ENCODE data around the gene CBL. TPM values are rescaled to one million over a fixed set of nuclear protein-coding genes. Genes with fewer than 3 reads are reported as not detected.

CBL gene
- total and polyA plus RNA-seq, 2 experiments from 2014 or later: 31.6 to 67.6 TPM

GRCh38 chr11:119277660-119278059 is 71.5 kb downstream of the CBL start:
- no peaks in the 10 kb centered on the region; the same call in 2 of the 3 replicates for H3K9me3 Mint-ChIP-seq
- Histone ChIP-seq H3K4me2 (no peak overlapping the region), H3K4me1 (ENCODE audit: insufficient read depth) (no peaks in the 10 kb centered on the region), H3F3A (replicated peaks; ENCODE audit: low read depth) (no peaks in the 10 kb centered on the region; the same call in 1 of the 2 replicates), H3K36me3 (ENCODE audit: insufficient read depth) (peaks cover 52% of the 10 kb centered on the region), H3K27me3 (ENCODE audit: insufficient read depth) (no peaks in the 10 kb centered on the region), H2AFZ (no peak overlapping the region), H3K4me3 (no peak overlapping the region), H3K9me2 (ENCODE audit: insufficient read depth) (no peaks in the 10 kb centered on the region), H4K20me1 (replicated peaks; ENCODE audit: insufficient read depth) (peaks cover 12% of the 10 kb centered on the region), H3K27ac (ENCODE audit: low read depth) (no peak overlapping the region), H3K79me2 (replicated peaks; ENCODE audit: insufficient read depth) (peaks cover 10% of the 10 kb centered on the region)
- ATAC-seq (no peak), DNase-seq (ENCODE audit: low spot score) (no peak)
- H3K4me3 Mint-ChIP-seq: no peak overlapping the region
- H3K27ac Mint-ChIP-seq: no peak overlapping the region
- H3K36me3 Mint-ChIP-seq (ENCODE audit: low read depth): peaks cover 64% of the 10 kb centered on the region
- no peaks in the 10 kb centered on the region for H3K4me1 Mint-ChIP-seq
- H3K27me3 Mint-ChIP-seq (ENCODE audit: insufficient read depth, low read depth, poor library complexity): peaks cover 4% of the 10 kb centered on the region
- no peak for TF ChIP-seq EZH2 (IDR thresholded peaks at IDR 0.05; ENCODE audit: low read depth, unreplicated experiment)
- no peak for TF ChIP-seq CTCF (conservative IDR thresholded peaks at IDR 0.05; ENCODE audit: low read depth in 2 of 2)
- no peak for TF ChIP-seq ZNF462 (CRISPR knock-in tag; IDR thresholded peaks at IDR 0.05)
- TF ChIP-seq CREB1 (CRISPR knock-in tag; IDR thresholded peaks at IDR 0.05; ENCODE audit: low read depth): no peak
- TF ChIP-seq ETS1 (IDR thresholded peaks at IDR 0.05): no peak
- TF ChIP-seq NANOG (IDR thresholded peaks at IDR 0.05; ENCODE audit: borderline replicate concordance): no peak
- no peak for TF ChIP-seq ZNF114 (CRISPR knock-in tag; IDR thresholded peaks at IDR 0.05)
- no peak for TF ChIP-seq ZNF331 (CRISPR knock-in tag; IDR thresholded peaks at IDR 0.05; ENCODE audit: low read depth)
- TF ChIP-seq JUNB (IDR thresholded peaks at IDR 0.05; ENCODE audit: unreplicated experiment): no peak
- no peak for TF ChIP-seq REST (IDR thresholded peaks at IDR 0.05; ENCODE audit: unreplicated experiment)
- no peak for TF ChIP-seq EZH2phosphoT487 (IDR thresholded peaks at IDR 0.05; ENCODE audit: unreplicated experiment)
- no peak for TF ChIP-seq STAT1 (IDR thresholded peaks at IDR 0.05; ENCODE audit: unreplicated experiment)
- no peak for TF ChIP-seq POLR2AphosphoS5 (IDR thresholded peaks at IDR 0.05; ENCODE audit: low read depth)

All from GM23338 (cell line).